GM12865 (cell line): Measurements from ENCODE around the gene KRTAP4-11.
"Not testable (repeated sequence)": the region's sequence is repeated elsewhere in the genome, so short reads cannot be mapped to it uniquely, and the experiment has no call there.

Experiments
- DNase-seq: peaks from one replicate; pipeline ENCODE4 v3.0.0; 2010; ENCODE audit warnings: low read depth
- H3K4me3 ChIP-seq: 2 replicates; pipeline ENCODE4 v1.5.1; 2011; ENCODE audit warnings: mild to moderate bottlenecking, low read depth, low read length, control low read depth
- CTCF ChIP-seq: IDR thresholded peaks from 2 replicates; pipeline ENCODE4 v1.5.1; 2011; ENCODE audit warnings: low read length, control low read depth, low read depth, inconsistent platforms; ENCODE audit not compliant: insufficient read depth; ENCODE audit errors: missing control alignments

The KRTAP4-11 gene

GRCh38 chr17:41149652-41149985 is 31.4 kb upstream of the KRTAP4-11 start, which contains the start of gene KRTAP4-5:
Gene KRTAP4-5, minus strand, starts transcription at chr17:41149825. Its CDS starts 58 bp downstream, at chr17:41149767.
- no peak for TF ChIP-seq CTCF
- no peak for DNase-seq
- no peak within 1 kb of the TSS for H3K4me3 ChIP-seq

- H3K4me3 ChIP-seq, DNase-seq: not testable (repeated sequence)
Observed at GRCh38 chr17:41148971-41149651, 30.9 kb upstream of the KRTAP4-11 start.

GRCh38 chr17:41147531-41148204 is 29.5 kb upstream of the KRTAP4-11 start:
- no peak for DNase-seq
- TF ChIP-seq CTCF: no peak
- H3K4me3 ChIP-seq: no peak overlapping the region

GRCh38 chr17:41145261-41145660 is 27.1 kb upstream of the KRTAP4-11 start:
- TF ChIP-seq CTCF: no peak
- DNase-seq: no peak
- no peak overlapping the region for H3K4me3 ChIP-seq

- no peak overlapping the region for H3K4me3 ChIP-seq
- no peak for DNase-seq
- no peak for TF ChIP-seq CTCF
Observed at GRCh38 chr17:41144846-41145245, 26.7 kb upstream of the KRTAP4-11 start.

- no peak for DNase-seq
- TF ChIP-seq CTCF: no peak
Observed at GRCh38 chr17:41141361-41141760, 23.2 kb upstream of the KRTAP4-11 start.

GRCh38 chr17:41140360-41141131 is 22.4 kb upstream of the KRTAP4-11 start, which contains the start of gene KRTAP4-6:
Gene KRTAP4-6, minus strand, starts transcription at chr17:41140544. Its CDS starts 57 bp downstream, at chr17:41140487.
- no peak for DNase-seq
- H3K4me3 ChIP-seq: no peak within 1 kb of the TSS
- TF ChIP-seq CTCF: no peak

More at GRCh38 chr17:41141361-41141760, 23.2 kb upstream of the KRTAP4-11 start:
- no peak overlapping the region for H3K4me3 ChIP-seq

GRCh38 chr17:41139865-41140264 is 21.7 kb upstream of the KRTAP4-11 start:
- DNase-seq, H3K4me3 ChIP-seq: not testable (repeated sequence)
